ENCODE data around the gene KPRP. TPM values are rescaled to one million over a fixed set of nuclear protein-coding genes. Genes with fewer than 3 reads are reported as not detected.

KPRP gene
- not detected for polyA plus RNA-seq (2013, experiment 1 of 2)
- polyA plus RNA-seq (2013, experiment 2 of 2): not detected

GRCh38 chr1:152757747-152758146 is at the start of gene KPRP:
TSS of gene KPRP (plus strand) at chr1:152758025. CDS start at chr1:152759589, 1,564 bp downstream.
- H2BK15ac ChIP-seq (ENCODE audit: low read length): no peak within 1 kb of the TSS
- H4K8ac ChIP-seq (ENCODE audit: low read depth, low read length): no peak within 1 kb of the TSS
- H3K4me3 ChIP-seq (ENCODE audit: low read length in 2 of 2): no peak within 1 kb of the TSS
- H3K9ac ChIP-seq (ENCODE audit: low read depth, low read length, poor library complexity): no peak within 1 kb of the TSS
- DNase-seq (ENCODE audit: low spot score): no peak
- no peak within 1 kb of the TSS for H3K23ac ChIP-seq (ENCODE audit: low read depth, low read length, poor library complexity)
- H3K9me3 ChIP-seq (replicated peaks in 1 of 2; ENCODE audit: control insufficient read depth in 2 of 2, insufficient read depth in 1 of 2, low read depth in 1 of 2, low read length in 2 of 2): peaks cover 0 to 43% of the 10 kb centered on the region in 2 donors
- H3K4me1 ChIP-seq (ENCODE audit: control insufficient read depth in 2 of 2, insufficient read depth in 1 of 2, low read depth in 1 of 2, low read length in 2 of 2): no peaks in the 10 kb centered on the region
- no peaks in the 10 kb centered on the region for H3K27me3 ChIP-seq (ENCODE audit: control insufficient read depth in 3 of 3, insufficient read depth in 3 of 3, low read depth in 1 of 3, low read length in 3 of 3)
- no peak within 1 kb of the TSS for H2AFZ ChIP-seq (ENCODE audit: low read length)
- no peak within 1 kb of the TSS for H2BK120ac ChIP-seq (ENCODE audit: low read depth, low read length)
- H2BK5ac ChIP-seq (ENCODE audit: low read length): no peak within 1 kb of the TSS
- no peak within 1 kb of the TSS for H2AK5ac ChIP-seq (ENCODE audit: low read depth, low read length)
- H3K4ac ChIP-seq (ENCODE audit: low read length): no peak within 1 kb of the TSS
- no peak within 1 kb of the TSS for H3K4me2 ChIP-seq (ENCODE audit: insufficient read depth, low read length, poor library complexity, severe bottlenecking)
- H4K91ac ChIP-seq (ENCODE audit: low read depth, low read length, poor library complexity): no peak within 1 kb of the TSS
- H3K36me3 ChIP-seq (replicated peaks in 1 of 2; ENCODE audit: control insufficient read depth in 2 of 2, insufficient read depth in 2 of 2, low read length in 2 of 2): no peaks in the 10 kb centered on the region
- H3K14ac ChIP-seq (ENCODE audit: low read length): no peak within 1 kb of the TSS
- H2BK12ac ChIP-seq (ENCODE audit: low read length): no peak within 1 kb of the TSS
- H3K27ac ChIP-seq (replicated peaks; ENCODE audit: low read length): no peak within 1 kb of the TSS
- no CpG with 5 or more reads among the region's 6 CpGs for WGBS, 2 donors (ENCODE audit: extremely low coverage in 2 of 2, insufficient read length in 2 of 2, insufficient replicate concordance in 1 of 2)
- H3K18ac ChIP-seq (ENCODE audit: low read length): no peak within 1 kb of the TSS
- H3K79me1 ChIP-seq (ENCODE audit: low read depth, low read length): no peaks in the 10 kb centered on the region

- Histone ChIP-seq H3K27ac (replicated peaks; ENCODE audit: low read length) (no peak overlapping the region), H3K4me1 (ENCODE audit: control insufficient read depth in 2 of 2, insufficient read depth in 1 of 2, low read depth in 1 of 2, low read length in 2 of 2) (no peaks in the 10 kb centered on the region), H3K27me3 (ENCODE audit: control insufficient read depth in 3 of 3, insufficient read depth in 3 of 3, low read depth in 1 of 3, low read length in 3 of 3) (no peaks in the 10 kb centered on the region), H4K8ac (ENCODE audit: low read depth, low read length) (no peak overlapping the region), H2BK15ac (ENCODE audit: low read length) (no peak overlapping the region), H2AK5ac (ENCODE audit: low read depth, low read length) (no peak overlapping the region), H2BK120ac (ENCODE audit: low read depth, low read length) (no peak overlapping the region), H3K4me3 (ENCODE audit: low read length in 2 of 2) (no peak overlapping the region), H3K14ac (ENCODE audit: low read length) (no peak overlapping the region), H3K4ac (ENCODE audit: low read length) (no peak overlapping the region), H2AFZ (ENCODE audit: low read length) (no peak overlapping the region), H3K9me3 (replicated peaks in 1 of 2; ENCODE audit: control insufficient read depth in 2 of 2, insufficient read depth in 1 of 2, low read depth in 1 of 2, low read length in 2 of 2) (peaks cover 0 to 35% of the 10 kb centered on the region in 2 donors), H3K79me1 (ENCODE audit: low read depth, low read length) (no peaks in the 10 kb centered on the region), H3K36me3 (replicated peaks in 1 of 2; ENCODE audit: control insufficient read depth in 2 of 2, insufficient read depth in 2 of 2, low read length in 2 of 2) (no peaks in the 10 kb centered on the region), H2BK5ac (ENCODE audit: low read length) (no peak overlapping the region), H3K4me2 (ENCODE audit: insufficient read depth, low read length, poor library complexity, severe bottlenecking) (no peak overlapping the region), H4K91ac (ENCODE audit: low read depth, low read length, poor library complexity) (no peak overlapping the region), H2BK12ac (ENCODE audit: low read length) (no peak overlapping the region), H3K23ac (ENCODE audit: low read depth, low read length, poor library complexity) (no peak overlapping the region), H3K18ac (ENCODE audit: low read length) (no peak overlapping the region), H3K9ac (ENCODE audit: low read depth, low read length, poor library complexity) (no peak overlapping the region)
- DNase-seq (ENCODE audit: low spot score): no peak
Measured at GRCh38 chr1:152718238-152718637, 39.6 kb upstream of the KPRP start.

- Histone ChIP-seq H3K4me3 (ENCODE audit: low read length in 2 of 2) (no peak overlapping the region), H3K9me3 (replicated peaks in 1 of 2; ENCODE audit: control insufficient read depth in 2 of 2, insufficient read depth in 1 of 2, low read depth in 1 of 2, low read length in 2 of 2) (peaks cover 0 to 23% of the 10 kb centered on the region in 2 donors), H3K27ac (replicated peaks; ENCODE audit: low read length) (no peak overlapping the region)
Measured at GRCh38 chr1:152725261-152725660, 32.6 kb upstream of the KPRP start.

GRCh38 chr1:152728986-152729385 is 28.8 kb upstream of the KPRP start:
- H2BK5ac ChIP-seq (ENCODE audit: low read length): no peak overlapping the region
- no peak overlapping the region for H3K18ac ChIP-seq (ENCODE audit: low read length)
- H4K91ac ChIP-seq (ENCODE audit: low read depth, low read length, poor library complexity): no peak overlapping the region
- DNase-seq (ENCODE audit: low spot score): no peak
- H2BK120ac ChIP-seq (ENCODE audit: low read depth, low read length): no peak overlapping the region
- no peak overlapping the region for H3K9ac ChIP-seq (ENCODE audit: low read depth, low read length, poor library complexity)
- H3K27ac ChIP-seq (replicated peaks; ENCODE audit: low read length): no peak overlapping the region
- no peaks in the 10 kb centered on the region for H3K27me3 ChIP-seq (ENCODE audit: control insufficient read depth in 3 of 3, insufficient read depth in 3 of 3, low read depth in 1 of 3, low read length in 3 of 3)
- H2BK15ac ChIP-seq (ENCODE audit: low read length): no peak overlapping the region
- H3K14ac ChIP-seq (ENCODE audit: low read length): no peak overlapping the region
- H2AFZ ChIP-seq (ENCODE audit: low read length): no peak overlapping the region
- no peak overlapping the region for H3K4ac ChIP-seq (ENCODE audit: low read length)
- no peak overlapping the region for H2AK5ac ChIP-seq (ENCODE audit: low read depth, low read length)
- no peak overlapping the region for H3K23ac ChIP-seq (ENCODE audit: low read depth, low read length, poor library complexity)
- no peak overlapping the region for H3K4me3 ChIP-seq (ENCODE audit: low read length in 2 of 2)
- no peaks in the 10 kb centered on the region for H3K36me3 ChIP-seq (replicated peaks in 1 of 2; ENCODE audit: control insufficient read depth in 2 of 2, insufficient read depth in 2 of 2, low read length in 2 of 2)
- peaks cover 2% of the 10 kb centered on the region for H3K79me1 ChIP-seq (ENCODE audit: low read depth, low read length)
- no peak overlapping the region for H2BK12ac ChIP-seq (ENCODE audit: low read length)
- no peak overlapping the region for H3K4me2 ChIP-seq (ENCODE audit: insufficient read depth, low read length, poor library complexity, severe bottlenecking)
- peaks cover 0 to 19% of the 10 kb centered on the region in 2 donors for H3K9me3 ChIP-seq (replicated peaks in 1 of 2; ENCODE audit: control insufficient read depth in 2 of 2, insufficient read depth in 1 of 2, low read depth in 1 of 2, low read length in 2 of 2)
- no CpG with 5 or more reads among the region's 1 CpG for WGBS, 2 donors (ENCODE audit: extremely low coverage in 2 of 2, insufficient read length in 2 of 2, insufficient replicate concordance in 1 of 2)
- H4K8ac ChIP-seq (ENCODE audit: low read depth, low read length): no peak overlapping the region
- no peaks in the 10 kb centered on the region for H3K4me1 ChIP-seq (ENCODE audit: control insufficient read depth in 2 of 2, insufficient read depth in 1 of 2, low read depth in 1 of 2, low read length in 2 of 2)

More at GRCh38 chr1:152725261-152725660, 32.6 kb upstream of the KPRP start:
- H3K4me2 ChIP-seq (ENCODE audit: insufficient read depth, low read length, poor library complexity, severe bottlenecking): no peak overlapping the region
- no peak overlapping the region for H2BK5ac ChIP-seq (ENCODE audit: low read length)
- H2BK12ac ChIP-seq (ENCODE audit: low read length): no peak overlapping the region
- no peak overlapping the region for H4K8ac ChIP-seq (ENCODE audit: low read depth, low read length)
- DNase-seq (ENCODE audit: low spot score): no peak
- no peak overlapping the region for H3K9ac ChIP-seq (ENCODE audit: low read depth, low read length, poor library complexity)
- H3K79me1 ChIP-seq (ENCODE audit: low read depth, low read length): peaks cover 2% of the 10 kb centered on the region
- no peak overlapping the region for H3K18ac ChIP-seq (ENCODE audit: low read length)
- H3K14ac ChIP-seq (ENCODE audit: low read length): no peak overlapping the region
- no peaks in the 10 kb centered on the region for H3K27me3 ChIP-seq (ENCODE audit: control insufficient read depth in 3 of 3, insufficient read depth in 3 of 3, low read depth in 1 of 3, low read length in 3 of 3)
- H3K23ac ChIP-seq (ENCODE audit: low read depth, low read length, poor library complexity): no peak overlapping the region
- no peaks in the 10 kb centered on the region for H3K4me1 ChIP-seq (ENCODE audit: control insufficient read depth in 2 of 2, insufficient read depth in 1 of 2, low read depth in 1 of 2, low read length in 2 of 2)
- H2BK15ac ChIP-seq (ENCODE audit: low read length): no peak overlapping the region
- H2AK5ac ChIP-seq (ENCODE audit: low read depth, low read length): no peak overlapping the region
- no peak overlapping the region for H2AFZ ChIP-seq (ENCODE audit: low read length)
- no peak overlapping the region for H3K4ac ChIP-seq (ENCODE audit: low read length)
- no peaks in the 10 kb centered on the region for H3K36me3 ChIP-seq (replicated peaks in 1 of 2; ENCODE audit: control insufficient read depth in 2 of 2, insufficient read depth in 2 of 2, low read length in 2 of 2)
- no peak overlapping the region for H2BK120ac ChIP-seq (ENCODE audit: low read depth, low read length)
- no peak overlapping the region for H4K91ac ChIP-seq (ENCODE audit: low read depth, low read length, poor library complexity)

Measured in neuronal stem cell (in vitro differentiated cells).